GM06990 (cell line): Measurements from ENCODE around the gene DMBT1.

Source experiments
- DNase-seq: peaks from one replicate; pipeline ENCODE4 v3.0.0-alpha.2; 2011; ENCODE audit not compliant: insufficient read length; ENCODE audit errors: extremely low read depth
- H3K27me3 ChIP-seq: replicated peaks from 2 replicates; pipeline ENCODE4 v1.6.0; 2011; ENCODE audit warnings: low read length; ENCODE audit not compliant: control insufficient read depth, insufficient read depth
- H3K36me3 ChIP-seq: 2 replicates; pipeline ENCODE4 v1.5.1; 2011; ENCODE audit warnings: low read length; ENCODE audit not compliant: control insufficient read depth, insufficient read depth
- H3K4me3 ChIP-seq: replicated peaks from 2 replicates; pipeline ENCODE4 v1.5.1; 2011; ENCODE audit warnings: low read depth, mild to moderate bottlenecking, control low read depth, low read length
- CTCF ChIP-seq: IDR thresholded peaks from 2 replicates; pipeline ENCODE4 v1.5.1; 2011; ENCODE audit warnings: low read length, control low read depth, mild to moderate bottlenecking, inconsistent platforms; ENCODE audit not compliant: insufficient read depth, poor library complexity, severe bottlenecking

Gene DMBT1

GRCh38 chr10:122656308-122656705, 95.8 kb downstream of the DMBT1 start:
- H3K27me3 ChIP-seq: peaks cover 5% of the 10 kb centered on the region
- DNase-seq: no peak
- H3K36me3 ChIP-seq: no peaks in the 10 kb centered on the region
- TF ChIP-seq CTCF: no peak
- no peak overlapping the region for H3K4me3 ChIP-seq

- TF ChIP-seq CTCF: no peak
- H3K27me3 ChIP-seq: peaks cover 5% of the 10 kb centered on the region
- H3K4me3 ChIP-seq: no peak overlapping the region
- no peaks in the 10 kb centered on the region for H3K36me3 ChIP-seq
- DNase-seq: no peak
Measured at GRCh38 chr10:122656741-122657140, 96.2 kb downstream of the DMBT1 start.

GRCh38 chr10:122657255-122657654, 96.7 kb downstream of the DMBT1 start:
- Histone ChIP-seq H3K4me3 (no peak overlapping the region), H3K27me3 (peaks cover 5% of the 10 kb centered on the region), H3K36me3 (no peaks in the 10 kb centered on the region)
- no peak for DNase-seq
- TF ChIP-seq CTCF: no peak

GRCh38 chr10:122657729-122658128, 97.2 kb downstream of the DMBT1 start:
- Histone ChIP-seq H3K4me3 (no peak overlapping the region), H3K36me3 (no peaks in the 10 kb centered on the region), H3K27me3 (peaks cover 5% of the 10 kb centered on the region)
- no peak for DNase-seq
- no peak for TF ChIP-seq CTCF

- Histone ChIP-seq H3K27me3 (peaks cover 5% of the 10 kb centered on the region), H3K4me3 (no peak overlapping the region), H3K36me3 (no peaks in the 10 kb centered on the region)
- TF ChIP-seq CTCF: no peak
- no peak for DNase-seq
Measured at GRCh38 chr10:122658356-122659049, 97.9 kb downstream of the DMBT1 start.

GRCh38 chr10:122659126-122659525, 98.6 kb downstream of the DMBT1 start:
- Histone ChIP-seq H3K4me3 (no peak overlapping the region), H3K36me3 (no peaks in the 10 kb centered on the region), H3K27me3 (peaks cover 5% of the 10 kb centered on the region)
- no peak for DNase-seq
- no peak for TF ChIP-seq CTCF
